Transverse colon (tissue), 4 donors: ENCODE measurements around the gene MAGI1.

Experiments used
- EP300 ChIP-seq: sonication (generic); formaldehyde crosslinking; IDR thresholded peaks from one replicate; pipeline ENCODE4 v1.6.1; 2017; ENCODE audit warnings: antibody characterized with exemption, low read depth
- POLR2A ChIP-seq: fragments of 450-650 bp; IDR thresholded peaks from one replicate; pipeline ENCODE4 v1.6.1; 2016; ENCODE audit warnings: antibody characterized with exemption, mild to moderate bottlenecking, moderate library complexity
- POLR2AphosphoS5 ChIP-seq, 3 donors: sonication (generic); formaldehyde crosslinking; IDR thresholded peaks; one replicate each; pipeline ENCODE4 v1.6.1; 2016; ENCODE audit warnings: antibody characterized with exemption in 3 of 3
- TF ChIP-seq, protein P1 (sequence below), 5 experiments: fragments of 200-600 bp in 3 of 5; fragments of 450-650 bp in 2 of 5; sonication (generic) in 3 of 5; IDR thresholded peaks; 1 replicate in 2 of 5; 2 replicates in 3 of 5; pipeline ENCODE4 v1.5.1; 2016 to 2017; ENCODE audit warnings: antibody characterized with exemption in 5 of 5, inconsistent platforms in 3 of 5, mild to moderate bottlenecking in 2 of 5, moderate library complexity in 1 of 5

DNA sequence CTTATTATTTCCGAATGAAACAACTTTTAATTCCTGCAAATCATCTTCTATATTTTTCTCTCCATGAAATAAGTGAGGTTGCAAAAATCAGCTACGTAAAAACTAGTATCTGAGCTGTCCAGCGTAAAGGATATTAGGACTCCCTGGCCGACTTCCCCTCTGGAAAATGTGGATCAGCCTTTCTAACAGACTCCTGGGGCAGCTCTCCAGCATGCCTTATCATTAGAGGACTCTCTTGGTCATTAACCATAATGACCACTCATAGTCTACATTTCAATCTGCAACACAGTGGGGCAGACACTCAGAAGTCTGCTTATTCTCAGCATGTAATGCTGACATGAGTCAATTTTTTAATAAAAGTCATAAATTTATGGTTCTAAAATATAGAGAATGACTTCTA lies 130.1 kb downstream of the MAGI1 start:
- TF ChIP-seq POLR2A (no peak), POLR2AphosphoS5 (IDR thresholded peaks at IDR 0.05) (no peak), EP300 (no peak)
- TF ChIP-seq, protein P1, sequence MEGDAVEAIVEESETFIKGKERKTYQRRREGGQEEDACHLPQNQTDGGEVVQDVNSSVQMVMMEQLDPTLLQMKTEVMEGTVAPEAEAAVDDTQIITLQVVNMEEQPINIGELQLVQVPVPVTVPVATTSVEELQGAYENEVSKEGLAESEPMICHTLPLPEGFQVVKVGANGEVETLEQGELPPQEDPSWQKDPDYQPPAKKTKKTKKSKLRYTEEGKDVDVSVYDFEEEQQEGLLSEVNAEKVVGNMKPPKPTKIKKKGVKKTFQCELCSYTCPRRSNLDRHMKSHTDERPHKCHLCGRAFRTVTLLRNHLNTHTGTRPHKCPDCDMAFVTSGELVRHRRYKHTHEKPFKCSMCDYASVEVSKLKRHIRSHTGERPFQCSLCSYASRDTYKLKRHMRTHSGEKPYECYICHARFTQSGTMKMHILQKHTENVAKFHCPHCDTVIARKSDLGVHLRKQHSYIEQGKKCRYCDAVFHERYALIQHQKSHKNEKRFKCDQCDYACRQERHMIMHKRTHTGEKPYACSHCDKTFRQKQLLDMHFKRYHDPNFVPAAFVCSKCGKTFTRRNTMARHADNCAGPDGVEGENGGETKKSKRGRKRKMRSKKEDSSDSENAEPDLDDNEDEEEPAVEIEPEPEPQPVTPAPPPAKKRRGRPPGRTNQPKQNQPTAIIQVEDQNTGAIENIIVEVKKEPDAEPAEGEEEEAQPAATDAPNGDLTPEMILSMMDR (IDR thresholded peaks at IDR 0.05) = no peak
